Suppressor macrophage (primary cell): Measurements from ENCODE around the gene ADISSP.

ENCODE experiments used
- DNase-seq, 4 experiments: peaks; one replicate each; pipeline ENCODE4 v3.0.0-alpha.2; 2020 to 2022

ADISSP gene

DNA sequence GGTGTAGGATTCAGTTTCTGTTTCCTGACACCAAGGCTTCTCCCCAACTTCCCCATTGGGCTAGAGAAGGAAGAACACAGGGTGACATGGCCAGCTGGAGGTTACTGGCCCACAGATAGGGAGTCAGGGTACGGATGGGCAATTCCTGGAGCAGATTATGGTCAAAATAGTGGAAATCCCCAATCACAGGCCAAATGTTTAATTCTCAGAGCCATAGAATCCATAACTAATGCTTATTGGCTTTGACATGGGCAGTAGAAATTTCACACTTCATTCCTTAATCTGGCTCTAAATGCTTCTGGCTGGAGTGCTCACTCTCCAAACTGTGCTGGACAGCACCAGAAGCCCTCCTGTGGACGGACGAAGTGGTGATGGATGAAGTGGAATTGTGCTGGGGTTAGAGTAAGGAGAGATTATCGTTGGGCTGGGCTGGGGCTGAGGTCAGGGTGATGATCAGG lies 56.0 kb downstream of the ADISSP start:
- DNase-seq, result peak; percentile 65 to 84 (median 80)

GRCh38 chr20:3710703-3711483 lies 56.7 kb downstream of the ADISSP start:
- peak; percentile 63 to 83 (median 75) for DNase-seq

DNA sequence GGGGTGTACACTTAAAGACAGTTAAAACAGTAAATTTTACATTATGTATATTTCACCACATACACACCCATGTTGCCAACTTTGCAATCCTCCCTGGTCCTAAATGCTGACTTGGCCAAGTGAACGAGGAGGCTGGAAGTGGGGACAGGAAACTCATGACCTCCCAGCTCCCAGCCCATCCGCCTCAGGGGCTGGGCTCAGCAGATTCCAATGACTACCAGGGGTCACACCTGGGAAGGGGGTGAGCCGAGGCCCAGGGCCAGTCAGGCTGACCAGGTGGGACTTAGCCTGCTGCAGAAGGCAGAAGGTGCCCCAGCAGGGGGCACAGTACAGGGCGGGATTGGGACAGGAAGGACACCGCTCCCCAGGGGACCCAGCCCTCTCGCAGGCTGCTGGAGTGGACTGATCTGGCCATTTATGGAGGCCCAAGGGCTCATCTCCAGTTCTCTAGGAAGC lies 57.5 kb downstream of the ADISSP start:
- peak; percentile 38 to 77 (median 54) for DNase-seq

GRCh38 chr20:3707508-3707899 lies 60.0 kb downstream of the ADISSP start:
- DNase-seq, result no peak

- no peak for DNase-seq
Observed at GRCh38 chr20:3706774-3707507, 60.6 kb downstream of the ADISSP start.

DNA sequence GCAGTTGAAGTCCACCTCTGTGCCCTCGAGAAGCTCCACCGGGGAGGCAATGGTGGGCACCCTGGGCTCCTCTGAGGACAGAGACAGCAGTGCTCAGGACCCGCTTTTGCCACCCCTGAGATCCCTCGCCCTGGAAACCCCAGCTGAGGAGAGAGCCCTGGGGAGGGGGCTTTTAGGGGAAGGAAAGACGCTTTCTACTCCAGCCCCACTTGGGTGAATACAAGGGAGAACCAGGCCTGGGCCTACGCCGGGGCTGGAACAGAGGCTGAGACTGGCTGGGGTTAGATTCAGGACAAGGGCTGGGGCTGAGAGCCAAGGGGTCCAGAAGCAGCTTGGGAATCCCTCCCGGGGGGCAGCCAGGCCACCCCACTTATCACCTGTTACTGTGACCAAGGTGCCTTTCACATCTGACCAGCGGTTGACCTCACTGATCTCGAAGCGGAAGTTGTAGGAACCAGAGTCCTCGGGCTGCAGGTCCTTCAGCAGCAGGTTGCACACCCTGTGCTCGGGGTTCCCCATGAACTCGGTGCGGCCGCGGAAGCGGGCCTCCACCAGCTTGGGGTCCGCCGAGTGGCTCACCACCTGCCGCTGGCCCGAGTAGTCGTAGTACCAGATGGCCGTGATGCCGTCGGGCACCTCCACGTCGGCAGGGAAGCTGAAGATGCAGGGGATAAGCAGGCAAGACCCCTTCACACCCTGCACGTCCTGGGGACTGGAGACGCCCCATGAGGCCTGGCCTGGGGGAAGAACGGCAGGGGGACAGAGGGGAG lies 61.4 kb downstream of the ADISSP start:
- no peak for DNase-seq

DNA sequence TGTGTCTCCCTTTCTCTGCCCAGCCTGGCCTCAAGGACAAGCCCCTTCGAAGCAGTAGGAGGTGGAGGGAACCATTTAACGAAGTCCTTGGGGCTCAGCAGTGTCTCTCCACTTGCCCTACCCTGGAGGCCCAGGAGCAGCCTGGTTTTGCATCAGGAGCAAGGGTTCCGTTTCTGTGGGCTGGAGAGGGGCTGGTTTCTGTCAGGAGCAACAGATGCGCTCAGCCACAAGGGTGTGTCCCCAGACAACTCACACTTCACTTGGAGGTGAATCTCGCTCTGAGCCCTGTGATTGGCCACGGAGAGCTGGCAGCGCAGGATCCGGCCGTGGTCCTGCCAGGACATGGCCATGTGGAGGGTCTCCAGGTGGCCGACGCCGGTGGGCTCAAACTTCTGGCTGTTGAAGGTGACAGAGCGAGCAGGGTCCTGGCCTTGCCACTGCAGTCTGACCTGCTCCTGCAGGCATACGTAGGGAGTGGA lies 62.0 kb downstream of the ADISSP start:
- no peak for DNase-seq

DNA sequence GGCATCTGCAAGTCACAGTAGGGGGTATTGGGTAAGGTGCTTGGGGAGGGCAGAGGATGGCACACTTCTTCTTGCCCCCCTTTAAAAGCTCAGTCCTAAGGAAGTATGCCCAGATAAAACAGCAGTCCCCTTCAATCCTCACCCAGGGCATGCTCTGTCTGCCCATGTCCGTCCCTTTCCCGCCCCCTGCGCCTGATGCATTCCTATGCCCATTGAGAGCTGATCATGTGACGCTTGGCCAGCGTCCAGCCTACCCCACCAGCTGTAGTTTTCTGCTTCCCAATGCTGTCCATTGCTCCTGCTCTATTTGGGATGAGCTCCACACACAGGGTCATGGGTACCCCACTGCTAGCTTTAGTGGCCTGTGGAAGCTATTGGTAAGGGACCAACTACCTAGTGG lies 63.5 kb downstream of the ADISSP start:
- no peak for DNase-seq
